ENCODE measurements around the gene TGFB2.
"Not testable (repeated sequence)": the region's sequence is repeated elsewhere in the genome, so short reads cannot be mapped to it uniquely, and the experiment has no call there.

Gene TGFB2

DNA sequence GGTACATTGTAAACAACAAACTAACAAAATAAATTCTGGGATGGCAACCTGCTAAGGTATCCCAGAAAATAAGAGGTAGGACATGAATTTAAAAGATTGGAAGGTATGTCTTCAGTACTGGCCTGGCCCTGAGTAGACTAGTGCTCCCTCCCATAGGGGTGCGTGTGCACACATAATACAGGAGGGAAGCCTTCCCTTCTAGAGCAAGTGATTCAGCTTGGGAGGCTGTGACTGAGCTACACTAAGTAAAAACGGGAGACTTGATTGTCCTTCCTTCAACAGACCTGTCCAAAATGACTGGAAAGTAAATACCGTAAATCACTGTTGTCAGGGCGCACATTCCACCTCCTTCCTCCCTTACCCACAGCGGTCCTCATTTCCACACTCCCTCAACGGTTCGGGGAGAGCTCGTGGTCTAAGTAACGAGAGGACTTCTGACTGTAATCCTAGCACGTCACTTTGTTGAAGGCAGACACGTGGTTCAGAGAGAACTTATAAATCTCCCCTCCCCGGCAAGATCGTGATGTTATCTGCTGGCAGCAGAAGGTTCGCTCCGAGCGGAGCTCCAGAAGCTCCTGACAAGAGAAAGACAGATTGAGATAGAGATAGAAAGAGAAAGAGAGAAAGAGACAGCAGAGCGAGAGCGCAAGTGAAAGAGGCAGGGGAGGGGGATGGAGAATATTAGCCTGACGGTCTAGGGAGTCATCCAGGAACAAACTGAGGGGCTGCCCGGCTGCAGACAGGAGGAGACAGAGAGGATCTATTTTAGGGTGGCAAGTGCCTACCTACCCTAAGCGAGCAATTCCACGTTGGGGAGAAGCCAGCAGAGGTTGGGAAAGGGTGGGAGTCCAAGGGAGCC, at the start of gene TGFB2:
Gene TGFB2 (plus strand): TSS at position 523 of the 859 bp plus-strand sequence. CDS start 1,366 bp downstream, outside the sequence.
- DNase-seq (ENCODE audit: low read depth): no peak

DNA sequence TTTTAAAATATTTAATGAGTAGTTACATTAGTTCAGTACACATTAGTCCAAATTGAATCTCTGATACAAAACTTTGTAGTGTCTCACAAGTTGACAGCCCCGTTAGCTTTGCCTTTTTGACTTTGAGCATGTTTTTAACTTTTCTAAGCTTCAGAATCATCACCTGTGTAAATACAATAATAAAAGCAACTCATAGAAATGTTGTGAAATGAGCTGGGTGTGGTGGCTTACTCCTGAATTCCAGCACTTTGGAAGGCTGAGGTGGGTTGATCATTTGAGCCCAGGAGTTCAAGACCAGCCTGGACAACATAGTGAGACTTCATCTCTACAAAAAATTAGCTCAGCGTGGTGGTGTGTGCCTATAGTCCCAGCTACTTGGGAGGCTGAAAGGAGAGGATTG, 49.0 kb upstream of the TGFB2 start:
- DNase-seq (ENCODE audit: low read depth): no peak

DNA sequence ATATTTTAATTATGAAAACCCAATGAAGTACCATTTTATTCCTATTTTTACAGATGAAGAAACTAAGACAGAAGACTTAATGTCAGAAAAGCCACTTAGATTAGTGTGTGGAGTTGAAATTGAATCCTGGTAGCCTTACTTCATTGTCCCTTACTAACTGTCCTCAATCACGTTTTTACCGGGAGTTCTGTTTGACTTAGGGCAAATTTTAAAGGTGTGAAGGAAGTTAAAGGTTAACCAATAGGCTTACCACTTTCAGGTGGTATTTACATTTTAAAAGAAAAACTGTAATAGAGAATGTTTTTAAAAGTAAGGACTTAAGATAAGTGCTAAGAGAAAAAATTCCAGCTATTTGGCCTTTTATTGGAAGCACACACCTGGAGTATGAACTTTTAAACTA, 47.7 kb upstream of the TGFB2 start:
- DNase-seq (ENCODE audit: low read depth): no peak

DNA sequence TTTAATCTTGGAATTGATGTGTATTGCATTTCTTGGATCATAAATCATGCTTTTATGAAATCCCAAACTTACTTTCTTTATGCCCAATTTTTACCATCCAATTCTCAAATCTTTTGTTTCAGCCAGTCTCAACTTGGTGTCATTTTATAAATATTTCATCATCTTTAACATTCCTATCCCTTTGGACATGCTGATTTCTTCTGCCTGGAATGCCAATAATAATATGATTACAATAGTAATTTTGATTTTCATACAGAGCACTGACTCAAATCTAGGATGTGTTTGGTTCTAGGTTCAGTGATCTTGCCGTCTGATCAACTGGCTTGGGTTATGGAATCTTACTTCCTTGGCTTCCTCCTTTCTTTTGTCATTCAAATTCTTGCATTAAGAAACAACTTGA, 47.3 kb upstream of the TGFB2 start:
- DNase-seq (ENCODE audit: low read depth): no peak

- DNase-seq (ENCODE audit: low read depth): no peak
These were observed 46.7 kb upstream of the TGFB2 start for GRCh38 chr1:218298398-218298797.

DNA sequence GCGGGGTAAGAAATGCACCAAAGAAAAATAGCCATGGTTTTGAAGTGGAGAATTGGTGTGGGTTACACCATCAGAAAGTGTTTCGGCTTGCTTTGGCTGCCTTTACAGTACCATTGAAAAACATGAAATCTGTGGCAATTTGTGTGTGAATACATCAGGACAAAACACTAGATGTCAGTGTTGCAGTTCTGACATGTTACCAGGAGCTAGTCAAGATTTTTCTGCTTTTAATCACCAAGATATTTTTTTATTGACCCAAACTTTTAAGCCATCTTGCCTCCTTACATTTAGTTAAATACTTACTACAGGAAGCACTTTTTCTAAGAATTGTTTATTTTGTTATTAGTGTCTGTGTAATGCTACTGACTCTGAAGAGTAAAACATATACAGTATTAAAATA, 45.7 kb upstream of the TGFB2 start:
- no peak for DNase-seq (ENCODE audit: low read depth)

- no peak for DNase-seq (ENCODE audit: low read depth)
These were observed 43.9 kb upstream of the TGFB2 start for GRCh38 chr1:218301217-218301616.

- no peak for DNase-seq (ENCODE audit: low read depth)
These were observed 43.0 kb upstream of the TGFB2 start for GRCh38 chr1:218302155-218302554.

DNA sequence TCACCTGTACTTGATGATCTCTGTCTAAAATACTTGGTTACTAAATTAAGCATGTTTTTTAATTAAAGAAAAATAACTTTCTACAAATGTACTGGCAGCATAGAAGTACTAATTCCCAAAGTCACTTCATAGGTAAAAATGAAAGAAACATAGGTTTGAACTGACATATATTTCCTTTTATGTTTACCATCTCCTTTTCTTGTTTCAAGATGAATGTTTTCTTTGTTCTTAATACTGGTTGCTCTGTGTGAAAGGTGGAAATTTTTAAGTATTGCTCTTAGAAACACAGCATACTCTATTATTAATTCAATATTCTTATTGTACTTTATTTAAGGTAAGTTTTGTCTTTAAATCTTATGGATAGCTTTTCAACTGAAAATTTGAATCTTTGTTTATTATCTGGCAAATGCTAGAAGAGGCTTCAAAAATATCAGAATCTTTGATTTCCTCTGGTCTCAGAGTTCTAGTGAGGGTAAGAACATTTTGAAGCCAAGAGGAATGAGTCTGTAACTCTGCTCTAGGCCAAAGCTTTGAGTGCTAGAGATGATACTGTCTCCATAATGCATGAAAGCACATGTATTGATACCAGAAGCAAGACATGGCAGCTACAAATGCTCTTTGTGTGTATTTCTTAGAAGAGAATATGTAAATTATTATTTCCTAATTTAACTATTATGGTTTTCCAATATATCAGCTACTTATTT, 41.8 kb upstream of the TGFB2 start:
- no peak for DNase-seq (ENCODE audit: low read depth)

DNA sequence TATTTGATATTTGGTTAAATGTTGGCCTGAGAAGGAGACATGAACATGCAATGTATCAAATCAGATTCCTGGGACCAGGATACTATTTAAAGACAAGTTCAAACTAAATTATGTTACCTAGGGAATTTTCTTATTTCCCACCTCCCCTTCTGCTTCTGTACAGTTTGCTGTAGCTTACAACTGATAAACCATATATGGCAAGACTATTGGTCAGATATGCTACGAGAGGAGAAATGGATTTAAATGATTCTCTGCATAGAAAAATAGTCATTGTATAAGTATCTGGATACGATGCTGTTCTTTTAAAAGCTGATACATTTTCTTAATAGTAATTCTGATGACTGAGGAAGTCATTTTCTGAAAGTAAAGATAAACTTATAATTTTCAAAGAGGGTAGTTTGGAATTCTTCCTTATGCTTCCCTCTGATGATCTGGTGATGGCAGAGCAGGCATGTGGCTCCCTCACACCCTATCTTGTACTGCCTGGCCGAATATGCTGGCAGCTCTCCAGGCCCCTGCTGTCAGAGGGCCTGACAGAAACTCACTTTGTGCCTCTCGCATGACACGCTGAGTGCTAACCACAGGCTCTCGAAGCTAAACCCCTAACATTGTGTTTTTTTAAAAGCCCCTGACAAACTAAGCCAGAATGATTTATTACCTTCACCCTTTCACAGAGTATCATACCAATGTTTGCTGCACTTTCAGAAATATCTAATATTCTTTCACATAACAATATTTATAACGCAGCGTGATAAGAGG, 40.7 kb upstream of the TGFB2 start:
- no peak for DNase-seq (ENCODE audit: low read depth)

GRCh38 chr1:218305472-218306064, 39.6 kb upstream of the TGFB2 start:
- DNase-seq (ENCODE audit: low read depth): no peak

DNA sequence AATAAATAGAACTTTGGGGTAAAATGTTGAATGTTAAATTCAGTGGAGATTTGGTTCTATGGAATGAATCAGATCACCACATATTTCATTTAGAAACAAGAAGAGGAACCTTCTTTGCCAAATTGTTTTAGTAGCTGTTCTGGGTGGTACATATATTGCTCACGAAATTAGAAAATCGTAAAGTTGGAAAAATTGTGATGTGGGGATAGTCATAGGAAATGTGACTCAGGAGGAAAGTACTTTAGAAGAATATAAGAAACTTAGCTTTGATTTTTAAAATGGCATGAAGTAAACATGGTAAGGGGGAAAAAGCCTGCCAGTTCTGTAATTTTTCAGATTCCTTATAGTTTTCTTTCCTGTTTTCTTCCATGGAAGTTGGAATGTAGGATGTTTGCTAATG, 32.6 kb upstream of the TGFB2 start:
- no peak for DNase-seq (ENCODE audit: low read depth)

DNA sequence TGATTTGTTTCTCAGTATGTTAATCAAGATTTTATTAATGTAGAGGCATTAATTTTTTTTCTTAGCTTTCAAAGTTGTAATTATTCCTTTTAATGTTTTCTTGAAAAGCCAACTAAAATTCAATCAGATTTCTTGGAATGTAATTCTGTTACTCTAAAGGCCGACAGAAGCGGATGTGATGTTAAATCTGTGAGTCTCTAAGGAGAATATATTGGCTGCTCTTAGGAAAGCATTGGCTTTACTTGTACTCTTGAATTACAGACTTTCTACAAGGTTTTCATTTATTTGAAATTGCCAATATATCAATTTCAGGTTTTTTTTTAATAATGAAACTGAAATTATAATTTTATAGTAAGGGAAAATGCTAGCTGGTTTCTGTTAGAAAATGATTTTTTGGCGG, 30.8 kb upstream of the TGFB2 start:
- no peak for DNase-seq (ENCODE audit: low read depth)

DNA sequence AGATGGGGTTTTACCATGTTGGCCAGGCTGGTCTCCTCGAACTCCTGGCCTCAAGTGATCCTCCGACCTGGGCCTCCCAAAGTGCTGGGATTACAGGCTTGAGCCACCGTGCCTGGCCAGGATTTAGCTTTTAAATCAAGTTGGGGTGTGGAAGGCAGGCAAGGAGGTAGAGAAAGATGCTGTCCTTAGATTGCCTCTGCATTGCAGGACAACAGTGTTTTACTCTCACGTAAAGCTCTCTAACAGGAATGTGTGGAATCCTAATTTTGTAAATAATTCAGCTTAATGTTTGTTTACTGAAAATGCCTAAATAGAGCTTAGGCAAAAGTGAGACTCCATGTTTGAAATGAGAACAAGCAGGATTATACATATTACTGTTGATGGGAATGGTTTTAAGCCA, 29.5 kb upstream of the TGFB2 start:
- DNase-seq (ENCODE audit: low read depth): no peak

DNA sequence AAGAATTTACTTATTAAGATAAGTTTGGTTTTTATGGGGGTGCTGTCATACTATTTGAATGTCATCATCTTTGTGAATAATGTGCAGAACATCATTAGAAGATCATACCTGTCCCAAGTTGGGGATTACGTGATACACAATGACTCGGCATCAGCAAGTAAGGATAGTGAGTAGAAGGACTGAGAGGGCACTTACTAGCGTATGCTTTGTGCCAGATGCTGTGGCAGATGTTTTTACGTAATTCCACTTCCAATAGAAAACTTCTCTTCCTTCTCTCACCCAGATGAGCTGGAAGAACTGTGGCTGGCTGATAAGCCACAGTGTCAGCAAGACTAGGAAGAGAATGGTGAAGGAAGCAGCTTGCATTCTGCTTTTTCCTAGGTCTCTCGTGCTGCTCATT, 28.1 kb upstream of the TGFB2 start:
- no peak for DNase-seq (ENCODE audit: low read depth)

DNA sequence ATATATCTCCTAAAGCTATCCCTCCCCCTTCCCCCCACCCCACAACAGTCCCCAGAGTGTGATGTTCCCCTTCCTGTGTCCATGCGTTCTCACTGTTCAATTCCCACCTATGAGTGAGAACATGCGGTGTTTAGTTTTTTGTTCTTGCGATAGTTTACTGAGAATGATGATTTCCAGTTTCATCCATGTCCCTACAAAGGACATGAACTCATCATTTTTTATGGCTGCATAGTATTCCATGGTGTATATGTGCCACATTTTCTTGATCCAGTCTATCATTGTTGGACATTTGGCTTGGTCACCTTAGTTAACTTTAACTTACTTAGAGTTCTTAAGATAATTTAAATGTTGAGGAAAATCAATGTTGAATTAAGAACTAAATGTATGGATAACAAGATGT, 25.0 kb upstream of the TGFB2 start:
- DNase-seq (ENCODE audit: low read depth): not testable (repeated sequence)

- DNase-seq (ENCODE audit: low read depth): no peak
These were observed 22.4 kb upstream of the TGFB2 start for GRCh38 chr1:218322762-218323161.

DNA sequence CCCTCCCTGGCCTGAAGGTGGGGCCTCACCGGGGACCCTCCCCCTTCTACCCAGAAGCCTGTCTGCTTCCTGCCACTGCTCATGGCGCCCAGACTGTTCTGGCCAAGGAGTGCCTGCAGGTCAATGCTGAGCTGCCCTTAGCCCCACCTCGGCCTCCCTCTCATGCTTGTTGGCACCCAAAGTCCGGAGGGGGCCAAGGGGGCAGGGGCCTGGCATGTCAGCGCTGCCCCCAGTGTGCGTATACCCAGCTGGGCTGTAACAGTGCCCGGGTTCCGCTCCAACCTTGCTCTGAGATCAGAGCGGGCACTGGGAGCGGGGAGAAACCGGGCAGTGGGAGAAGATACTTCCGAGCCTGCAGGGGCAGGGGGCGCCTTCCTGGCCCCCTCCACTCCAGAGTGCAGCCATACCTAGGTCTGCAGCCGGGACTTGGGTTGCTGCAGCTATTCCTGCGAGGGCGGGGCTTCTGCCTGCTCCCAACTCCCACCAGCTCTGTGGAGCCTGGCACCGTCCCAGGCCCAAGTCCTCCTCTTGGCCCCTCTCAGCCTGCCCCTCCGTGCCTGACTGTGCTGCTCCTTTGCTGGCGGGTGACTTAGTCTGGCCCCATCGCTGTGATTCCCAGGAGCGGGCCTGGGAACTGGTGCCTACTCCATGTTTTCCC, 21.4 kb upstream of the TGFB2 start:
- no peak for DNase-seq (ENCODE audit: low read depth)

DNA sequence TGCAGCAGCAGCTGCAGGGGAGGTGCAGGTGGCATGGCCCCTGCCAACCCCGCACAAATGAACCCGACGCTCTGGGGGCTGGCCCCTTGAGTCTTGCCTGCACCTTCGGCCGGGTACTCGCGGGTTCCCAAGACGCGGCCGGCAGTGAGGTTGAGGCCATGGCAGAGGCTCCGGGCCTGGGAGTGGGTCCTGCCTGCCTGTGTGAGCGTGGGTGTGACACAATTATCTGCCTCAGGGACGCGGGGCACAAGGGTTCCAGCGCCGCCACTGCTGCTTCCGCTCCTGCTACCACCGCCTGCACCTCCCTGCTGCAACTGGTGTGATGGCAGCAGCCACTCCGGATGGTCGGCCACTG, 20.9 kb upstream of the TGFB2 start:
- DNase-seq (ENCODE audit: low read depth): no peak

GRCh38 chr1:218328769-218329168, 16.4 kb upstream of the TGFB2 start:
- no peak for DNase-seq (ENCODE audit: low read depth)

DNA sequence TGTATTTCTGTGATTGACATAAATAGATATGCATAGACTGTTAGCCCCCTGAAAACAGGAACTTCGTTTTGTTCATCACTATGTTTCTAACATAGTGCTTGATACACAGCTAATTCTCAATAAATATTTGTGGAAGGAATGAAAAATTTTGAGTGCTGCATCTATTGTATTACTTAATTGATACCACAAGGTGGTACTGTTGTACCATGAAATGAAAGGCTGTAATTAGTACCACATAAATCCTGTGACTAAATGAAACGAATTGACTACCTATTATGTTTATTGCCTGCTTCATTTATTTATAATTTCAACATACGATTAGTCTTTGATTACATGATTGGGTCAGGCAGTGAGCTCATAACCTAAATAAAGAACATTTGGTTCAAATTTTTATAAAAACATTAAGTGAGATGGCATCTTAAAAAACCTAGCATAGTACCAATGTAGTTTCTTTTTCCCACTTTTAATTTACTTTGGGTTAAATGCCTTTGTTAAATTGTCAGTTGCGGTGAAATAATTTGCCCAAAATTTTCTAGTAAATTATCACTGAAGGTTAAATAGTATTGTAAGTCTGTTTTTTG, 15.0 kb upstream of the TGFB2 start:
- no peak for DNase-seq (ENCODE audit: low read depth)

DNA sequence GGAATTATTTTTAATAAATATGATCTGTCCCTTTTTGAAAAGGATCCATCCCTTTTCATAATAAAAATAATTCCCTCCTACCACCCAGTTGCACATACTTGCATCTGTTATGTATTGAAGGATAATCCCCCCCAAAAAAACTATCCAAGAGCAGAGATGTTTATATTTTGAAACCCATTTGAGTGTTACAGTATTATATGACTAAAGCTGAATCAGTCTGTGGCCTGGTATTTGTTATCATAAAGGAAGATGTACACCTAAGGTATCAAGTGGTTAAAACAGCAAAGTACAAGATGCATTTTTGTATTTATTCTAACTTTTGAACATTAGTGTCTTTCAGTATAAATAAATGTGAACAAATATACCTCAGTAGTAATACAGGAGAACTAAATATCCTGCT, 12.7 kb upstream of the TGFB2 start:
- no peak for DNase-seq (ENCODE audit: low read depth)
